Fibroblast of lung (primary cell): ENCODE data around the gene PEX10. TPM values are rescaled to one million over a fixed set of nuclear protein-coding genes. Genes with fewer than 3 reads are reported as not detected.

Source experiments
- DNase-seq, 2 donors: peaks; one replicate each; pipeline versions ENCODE4 v3.0.0 to v3.0.0-alpha.2; 2010; ENCODE audit warnings: low read depth in 2 of 2
- H2AFZ ChIP-seq: 2 replicates; pipeline ENCODE4 v1.5.1; 2012; ENCODE audit warnings: low read length, control low read depth, inconsistent platforms
- H3K27ac ChIP-seq: 2 replicates; pipeline ENCODE4 v1.5.1; 2011; ENCODE audit warnings: low read length, control low read depth; ENCODE audit not compliant: insufficient read depth
- H3K27me3 ChIP-seq: 2 replicates; pipeline ENCODE4 v1.5.1; 2011; ENCODE audit warnings: mild to moderate bottlenecking, low read length; ENCODE audit not compliant: control insufficient read depth, insufficient read depth
- H3K36me3 ChIP-seq: 2 replicates; pipeline ENCODE4 v1.5.1; 2011; ENCODE audit warnings: low read length; ENCODE audit not compliant: control insufficient read depth, insufficient read depth
- H3K4me1 ChIP-seq: 2 replicates; pipeline ENCODE4 v1.5.1; 2011; ENCODE audit warnings: low read length; ENCODE audit not compliant: control insufficient read depth, insufficient read depth; ENCODE audit errors: extremely low read depth
- H3K4me2 ChIP-seq: 2 replicates; pipeline ENCODE4 v1.5.1; 2011; ENCODE audit warnings: low read length, control low read depth; ENCODE audit not compliant: insufficient read depth; ENCODE audit errors: extremely low read depth
- H3K4me3 ChIP-seq, 4 experiments: fragments of 200-600 bp in 1 of 4; sonication (generic) in 1 of 4; replicated peaks in 1 of 4; 2 replicates each; pipeline ENCODE4 v1.5.1; 2011 to 2016; ENCODE audit warnings: low read length in 4 of 4, low read depth in 3 of 4, mild to moderate bottlenecking in 3 of 4, control low read depth in 2 of 4, inconsistent platforms in 1 of 4, mixed read lengths in 1 of 4; ENCODE audit not compliant: insufficient read depth in 1 of 4; ENCODE audit errors: control extremely low read depth in 1 of 4
- H3K79me2 ChIP-seq: 2 replicates; pipeline ENCODE4 v1.5.1; 2012; ENCODE audit warnings: mild to moderate bottlenecking, low read length, inconsistent platforms; ENCODE audit not compliant: control insufficient read depth, insufficient read depth
- H3K9ac ChIP-seq: 2 replicates; pipeline ENCODE4 v1.5.1; 2011; ENCODE audit warnings: mild to moderate bottlenecking, low read length, control low read depth; ENCODE audit not compliant: insufficient read depth
- H3K9me3 ChIP-seq: 2 replicates; pipeline ENCODE4 v1.5.1; 2012; ENCODE audit warnings: low read depth, low read length; ENCODE audit not compliant: control insufficient read depth, insufficient read depth
- H4K20me1 ChIP-seq: 2 replicates; pipeline ENCODE4 v1.5.1; 2011; ENCODE audit warnings: low read length; ENCODE audit not compliant: control insufficient read depth, insufficient read depth; ENCODE audit errors: extremely low read depth
- CTCF ChIP-seq, 2 donors: IDR thresholded peaks in 1 of 2; conservative IDR thresholded peaks in 1 of 2; 1 replicate in 1 of 2; 2 replicates in 1 of 2; pipeline ENCODE4 v1.5.1; 2011 to 2012; ENCODE audit warnings: low read length in 2 of 2, control low read depth in 1 of 2, inconsistent platforms in 1 of 2, low read depth in 1 of 2, mild to moderate bottlenecking in 1 of 2
- EZH2 ChIP-seq: IDR thresholded peaks from 2 replicates; pipeline ENCODE4 v1.5.1; 2012; ENCODE audit warnings: low read length, control low read depth, mild to moderate bottlenecking; ENCODE audit errors: missing control alignments
- polyA plus RNA-seq, 2 donors: library from polyadenylated mRNA; depleted of rRNA in 1 of 2; stranded (reverse) in 1 of 2; unstranded in 1 of 2; fragments of >200 nt; gene quantifications; 2 replicates each; pipeline ENCODE4 v1.2.1, GENCODE V29; 2011 to 2012; ENCODE audit warnings: missing spikeins in 1 of 2
- total RNA-seq: library from RNA; depleted of rRNA; stranded (reverse); fragments of >200 nt; gene quantifications from 2 replicates; pipeline ENCODE4 v1.2.1, GENCODE V29; 2014

PEX10 gene
- total and polyA plus RNA-seq, 2 donors (not counting 1 experiment from before 2014, with no cell fraction given): 15.4 to 33.4 TPM

GRCh38 chr1:2395245-2395644, 17.1 kb downstream of the PEX10 start:
- H3K36me3 ChIP-seq: peaks cover 32% of the 10 kb centered on the region
- TF ChIP-seq EZH2: no peak
- no peak for TF ChIP-seq CTCF (conservative IDR thresholded peaks at IDR 0.05 in 1 of 2, IDR thresholded peaks at IDR 0.05 in 1 of 2; ENCODE audit: low read depth in 1 of 2, low read length in 2 of 2)
- H3K9me3 ChIP-seq: no peaks in the 10 kb centered on the region
- H2AFZ ChIP-seq: no peak overlapping the region
- no peak overlapping the region for H3K4me2 ChIP-seq
- no peak for DNase-seq
- H3K9ac ChIP-seq: no peak overlapping the region
- no peaks in the 10 kb centered on the region for H3K27me3 ChIP-seq
- no peak overlapping the region for H3K4me3 ChIP-seq
- H3K4me1 ChIP-seq: peaks cover 11% of the 10 kb centered on the region
- H3K79me2 ChIP-seq: peaks cover 65% of the 10 kb centered on the region
- no peak overlapping the region for H3K27ac ChIP-seq
- H4K20me1 ChIP-seq: no peaks in the 10 kb centered on the region

GRCh38 chr1:2394761-2395160, 17.6 kb downstream of the PEX10 start:
- Histone ChIP-seq H3K27me3 (no peaks in the 10 kb centered on the region), H3K4me3 (no peak overlapping the region), H3K79me2 (peaks cover 65% of the 10 kb centered on the region), H2AFZ (no peak overlapping the region), H3K4me1 (peaks cover 12% of the 10 kb centered on the region), H4K20me1 (no peaks in the 10 kb centered on the region), H3K27ac (no peak overlapping the region), H3K36me3 (peaks cover 29% of the 10 kb centered on the region), H3K9me3 (no peaks in the 10 kb centered on the region), H3K4me2 (no peak overlapping the region), H3K9ac (no peak overlapping the region)
- DNase-seq: no peak
- TF ChIP-seq EZH2: no peak
- TF ChIP-seq CTCF (conservative IDR thresholded peaks at IDR 0.05 in 1 of 2, IDR thresholded peaks at IDR 0.05 in 1 of 2; ENCODE audit: low read depth in 1 of 2, low read length in 2 of 2): no peak

GRCh38 chr1:2394220-2394619, 18.1 kb downstream of the PEX10 start:
- DNase-seq: no peak
- Histone ChIP-seq H3K27ac (no peak overlapping the region), H2AFZ (no peak overlapping the region), H3K36me3 (peaks cover 26% of the 10 kb centered on the region), H3K9ac (no peak overlapping the region), H3K27me3 (no peaks in the 10 kb centered on the region), H4K20me1 (no peaks in the 10 kb centered on the region), H3K4me3 (no peak overlapping the region), H3K9me3 (no peaks in the 10 kb centered on the region), H3K79me2 (peaks cover 61% of the 10 kb centered on the region), H3K4me2 (no peak overlapping the region), H3K4me1 (peaks cover 12% of the 10 kb centered on the region)
- no peak for TF ChIP-seq CTCF (conservative IDR thresholded peaks at IDR 0.05 in 1 of 2, IDR thresholded peaks at IDR 0.05 in 1 of 2; ENCODE audit: low read depth in 1 of 2, low read length in 2 of 2)
- no peak for TF ChIP-seq EZH2
